SK-N-MC (cell line): ENCODE measurements around the gene AUTS2.

ENCODE experiments used
- EZH2 ChIP-seq: fragments of 200-600 bp; sonication (generic); IDR thresholded peaks from one replicate; pipeline ENCODE4 v1.6.1; 2017; ENCODE audit warnings: antibody characterized with exemption
- POLR2AphosphoS5 ChIP-seq: IDR thresholded peaks from 2 replicates; pipeline ENCODE4 v1.6.1; 2012; ENCODE audit warnings: mild to moderate bottlenecking, low read depth, low read length, borderline replicate concordance

GRCh38 chr7:70044981-70045380, 446.7 kb downstream of the AUTS2 start:
- no peak for TF ChIP-seq EZH2
- TF ChIP-seq POLR2AphosphoS5, result no peak
